HUES6 (cell line): ENCODE measurements around the gene ZDHHC14.
"Not testable (repeated sequence)": the region's sequence is repeated elsewhere in the genome, so short reads cannot be mapped to it uniquely, and the experiment has no call there.

Experiments used
- H3K27ac ChIP-seq: 2 replicates; pipeline ENCODE4 v1.7.0; 2013; ENCODE audit warnings: low read depth, mild to moderate bottlenecking, low read length, inconsistent platforms
- H3K27me3 ChIP-seq: 2 replicates; pipeline ENCODE4 v1.6.1; 2013; ENCODE audit warnings: low read length; ENCODE audit not compliant: control insufficient read depth, insufficient read depth
- H3K36me3 ChIP-seq: 2 replicates; pipeline ENCODE4 v1.6.1; 2013; ENCODE audit warnings: low read length; ENCODE audit not compliant: control insufficient read depth, insufficient read depth
- H3K4me1 ChIP-seq: 2 replicates; pipeline ENCODE4 v1.6.1; 2013; ENCODE audit warnings: low read length; ENCODE audit not compliant: control insufficient read depth, insufficient read depth
- H3K4me3 ChIP-seq: 2 replicates; pipeline ENCODE4 v1.5.1; 2013; ENCODE audit warnings: low read depth, low read length
- H3K9ac ChIP-seq: one replicate; pipeline ENCODE4 v1.6.1; 2013; ENCODE audit warnings: mild to moderate bottlenecking, low read length
- H3K9me3 ChIP-seq: 2 replicates; pipeline ENCODE4 v1.6.1; 2013; ENCODE audit warnings: low read depth, low read length; ENCODE audit not compliant: control insufficient read depth, insufficient read depth

Gene ZDHHC14

GRCh38 chr6:157718503-157719187, 337.7 kb downstream of the ZDHHC14 start:
- Histone ChIP-seq H3K27me3 (no peaks in the 10 kb centered on the region), H3K4me3 (no peak overlapping the region)

GRCh38 chr6:157720964-157721363, 340.0 kb downstream of the ZDHHC14 start:
- H3K36me3 ChIP-seq, H3K9ac ChIP-seq, H3K27ac ChIP-seq, H3K27me3 ChIP-seq, H3K4me3 ChIP-seq: not testable (repeated sequence)
- peaks cover 19% of the 10 kb centered on the region for H3K9me3 ChIP-seq
- H3K4me1 ChIP-seq, result peaks cover 12% of the 10 kb centered on the region

More at GRCh38 chr6:157718503-157719187, 337.7 kb downstream of the ZDHHC14 start:
- Histone ChIP-seq H3K9me3 (no peaks in the 10 kb centered on the region; the same call in 1 of the 2 replicates), H3K36me3 (no peaks in the 10 kb centered on the region), H3K9ac (no peak overlapping the region), H3K27ac (no peak overlapping the region), H3K4me1 (peaks cover 27% of the 10 kb centered on the region)

- Histone ChIP-seq H3K27ac (no peak overlapping the region), H3K4me3 (no peak overlapping the region), H3K9me3 (peaks cover 21% of the 10 kb centered on the region), H3K4me1 (peaks cover 7% of the 10 kb centered on the region), H3K27me3 (no peaks in the 10 kb centered on the region), H3K36me3 (no peaks in the 10 kb centered on the region), H3K9ac (no peak overlapping the region)
Observed at GRCh38 chr6:157721426-157721825, 340.4 kb downstream of the ZDHHC14 start.

- H3K9ac ChIP-seq, result no peak overlapping the region
- H3K9me3 ChIP-seq, result peaks cover 21% of the 10 kb centered on the region
- H3K4me1 ChIP-seq, result peaks cover 7% of the 10 kb centered on the region
- no peak overlapping the region for H3K4me3 ChIP-seq
- H3K27ac ChIP-seq, result no peak overlapping the region
- H3K36me3 ChIP-seq, result no peaks in the 10 kb centered on the region
- no peaks in the 10 kb centered on the region for H3K27me3 ChIP-seq
Observed at GRCh38 chr6:157721830-157722229, 340.8 kb downstream of the ZDHHC14 start.

GRCh38 chr6:157723376-157723775, 342.4 kb downstream of the ZDHHC14 start:
- Histone ChIP-seq H3K9me3 (peaks cover 21% of the 10 kb centered on the region), H3K9ac (no peak overlapping the region), H3K4me3 (no peak overlapping the region), H3K27me3 (no peaks in the 10 kb centered on the region), H3K4me1 (no peaks in the 10 kb centered on the region), H3K36me3 (no peaks in the 10 kb centered on the region), H3K27ac (no peak overlapping the region)

GRCh38 chr6:157724138-157724820, 343.3 kb downstream of the ZDHHC14 start:
- H3K4me1 ChIP-seq, result no peaks in the 10 kb centered on the region

GRCh38 chr6:157724960-157725741, 344.2 kb downstream of the ZDHHC14 start:
- no peaks in the 10 kb centered on the region for H3K36me3 ChIP-seq
- H3K4me1 ChIP-seq, result no peaks in the 10 kb centered on the region
- H3K9ac ChIP-seq, result no peak overlapping the region
- peaks cover 21% of the 10 kb centered on the region for H3K9me3 ChIP-seq
- no peaks in the 10 kb centered on the region for H3K27me3 ChIP-seq
- H3K27ac ChIP-seq, result no peak overlapping the region
- no peak overlapping the region for H3K4me3 ChIP-seq

More at GRCh38 chr6:157724138-157724820, 343.3 kb downstream of the ZDHHC14 start:
- no peaks in the 10 kb centered on the region for H3K36me3 ChIP-seq
- no peak overlapping the region for H3K4me3 ChIP-seq
- H3K27ac ChIP-seq, result no peak overlapping the region
- no peak overlapping the region for H3K9ac ChIP-seq
- H3K9me3 ChIP-seq, result peaks cover 21% of the 10 kb centered on the region
- H3K27me3 ChIP-seq, result no peaks in the 10 kb centered on the region

GRCh38 chr6:157725836-157726235, 344.8 kb downstream of the ZDHHC14 start:
- Histone ChIP-seq H3K36me3 (no peaks in the 10 kb centered on the region), H3K9me3 (peaks cover 21% of the 10 kb centered on the region), H3K27ac (no peak overlapping the region)

GRCh38 chr6:157726892-157727628, 346.1 kb downstream of the ZDHHC14 start:
- Histone ChIP-seq H3K4me3 (no peak overlapping the region), H3K27me3 (no peaks in the 10 kb centered on the region), H3K9ac (no peak overlapping the region), H3K36me3 (no peaks in the 10 kb centered on the region), H3K9me3 (peaks cover 21% of the 10 kb centered on the region), H3K27ac (no peak overlapping the region), H3K4me1 (no peaks in the 10 kb centered on the region; the same call in 1 of the 2 replicates)

More at GRCh38 chr6:157725836-157726235, 344.8 kb downstream of the ZDHHC14 start:
- no peak overlapping the region for H3K9ac ChIP-seq
- H3K27me3 ChIP-seq, result no peaks in the 10 kb centered on the region
- no peak overlapping the region for H3K4me3 ChIP-seq
- H3K4me1 ChIP-seq, result no peaks in the 10 kb centered on the region
